Hematopoietic multipotent progenitor cell treated with erythropoietin and hydrocortisone succinate and interleukin-3 and kit ligand, for 8 days (in vitro differentiated cells): ENCODE data around the gene FBXO44.
A peak's percentile ranks its signal among the peaks of the same experiment; 100 is the strongest.

Experiments
- DNase-seq: peaks from one replicate; pipeline ENCODE4 v3.0.0-alpha.2; 2015

Gene FBXO44

GRCh38 chr1:11664336-11665065, 9.8 kb downstream of the FBXO44 start:
- peak; percentile 34 for DNase-seq

DNA sequence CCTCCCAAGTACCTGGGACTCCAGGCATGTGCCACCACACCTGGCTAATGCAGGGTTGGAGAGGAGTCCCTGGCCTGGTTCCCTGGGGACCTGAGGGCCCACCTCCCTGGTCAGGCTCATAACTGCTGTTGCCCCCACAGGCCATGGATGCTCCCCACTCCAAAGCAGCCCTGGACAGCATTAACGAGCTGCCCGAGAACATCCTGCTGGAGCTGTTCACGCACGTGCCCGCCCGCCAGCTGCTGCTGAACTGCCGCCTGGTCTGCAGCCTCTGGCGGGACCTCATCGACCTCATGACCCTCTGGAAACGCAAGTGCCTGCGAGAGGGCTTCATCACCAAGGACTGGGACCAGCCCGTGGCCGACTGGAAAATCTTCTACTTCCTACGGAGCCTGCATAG, 13.8 kb downstream of the FBXO44 start:
- no peak for DNase-seq

DNA sequence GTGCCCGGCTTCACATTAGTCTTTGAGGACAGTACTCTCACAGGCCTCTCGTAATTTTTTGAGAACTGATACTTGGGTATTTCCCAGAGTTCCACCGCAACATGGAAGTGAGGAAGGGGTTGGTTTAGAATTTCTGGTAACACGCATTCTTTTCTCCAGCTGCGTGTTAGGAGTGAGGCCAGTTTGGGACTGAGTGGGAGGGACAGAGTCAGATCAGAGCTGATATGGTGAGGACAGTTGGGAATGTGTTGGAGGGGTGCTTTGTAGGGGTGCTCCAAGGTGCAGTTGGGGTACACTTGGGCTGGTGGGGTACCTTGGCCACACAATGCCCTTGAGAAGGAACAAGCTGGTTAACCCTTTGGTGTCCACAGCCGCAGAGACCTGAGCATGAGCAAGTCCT, 16.1 kb downstream of the FBXO44 start:
- no peak for DNase-seq

DNA sequence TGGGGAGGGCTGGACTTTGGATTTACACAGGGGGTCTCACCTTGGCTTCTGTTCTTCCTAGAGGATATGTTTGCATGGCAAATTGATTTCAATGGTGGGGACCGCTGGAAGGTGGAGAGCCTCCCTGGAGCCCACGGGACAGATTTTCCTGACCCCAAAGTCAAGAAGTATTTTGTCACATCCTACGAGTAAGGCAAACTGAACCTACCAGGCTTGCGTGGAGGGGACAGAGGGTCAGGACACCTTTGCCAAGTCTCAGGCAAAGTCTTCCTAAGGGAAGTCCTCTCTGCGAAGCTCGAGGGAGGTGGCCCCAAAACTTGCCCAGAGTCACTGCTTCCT, 16.5 kb downstream of the FBXO44 start:
- no peak for DNase-seq

- DNase-seq, result no peak
Measured at GRCh38 chr1:11671544-11672286, 17.0 kb downstream of the FBXO44 start.

- no peak for DNase-seq
Measured at GRCh38 chr1:11673089-11673769, 18.6 kb downstream of the FBXO44 start.

DNA sequence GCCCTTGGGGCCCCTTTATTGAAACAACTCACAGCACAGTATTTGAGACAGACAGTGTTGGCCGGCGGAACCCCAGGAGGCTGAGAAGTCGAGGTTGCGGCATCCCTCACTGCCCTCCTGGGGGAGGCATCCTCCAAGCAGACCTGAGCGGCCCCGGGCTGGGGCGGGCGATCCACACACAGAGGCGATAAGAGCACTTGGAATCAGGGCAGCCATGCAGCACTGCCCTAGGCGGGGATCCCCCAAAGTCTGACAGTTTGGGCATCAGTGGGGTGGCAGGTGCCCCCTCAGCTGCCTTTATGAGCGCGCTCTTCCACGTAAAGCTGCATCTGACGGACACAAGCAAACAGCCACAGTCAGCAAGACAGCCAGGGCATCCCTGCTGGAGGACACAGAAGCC, 19.8 kb downstream of the FBXO44 start:
- DNase-seq, result no peak

GRCh38 chr1:11675325-11675724, 20.6 kb downstream of the FBXO44 start:
- no peak for DNase-seq

GRCh38 chr1:11676386-11677103, 21.9 kb downstream of the FBXO44 start:
- no peak for DNase-seq

- no peak for DNase-seq
Measured at GRCh38 chr1:11678442-11678841, 23.8 kb downstream of the FBXO44 start.

- DNase-seq, result no peak
Measured at GRCh38 chr1:11680270-11681070, 25.8 kb downstream of the FBXO44 start.

DNA sequence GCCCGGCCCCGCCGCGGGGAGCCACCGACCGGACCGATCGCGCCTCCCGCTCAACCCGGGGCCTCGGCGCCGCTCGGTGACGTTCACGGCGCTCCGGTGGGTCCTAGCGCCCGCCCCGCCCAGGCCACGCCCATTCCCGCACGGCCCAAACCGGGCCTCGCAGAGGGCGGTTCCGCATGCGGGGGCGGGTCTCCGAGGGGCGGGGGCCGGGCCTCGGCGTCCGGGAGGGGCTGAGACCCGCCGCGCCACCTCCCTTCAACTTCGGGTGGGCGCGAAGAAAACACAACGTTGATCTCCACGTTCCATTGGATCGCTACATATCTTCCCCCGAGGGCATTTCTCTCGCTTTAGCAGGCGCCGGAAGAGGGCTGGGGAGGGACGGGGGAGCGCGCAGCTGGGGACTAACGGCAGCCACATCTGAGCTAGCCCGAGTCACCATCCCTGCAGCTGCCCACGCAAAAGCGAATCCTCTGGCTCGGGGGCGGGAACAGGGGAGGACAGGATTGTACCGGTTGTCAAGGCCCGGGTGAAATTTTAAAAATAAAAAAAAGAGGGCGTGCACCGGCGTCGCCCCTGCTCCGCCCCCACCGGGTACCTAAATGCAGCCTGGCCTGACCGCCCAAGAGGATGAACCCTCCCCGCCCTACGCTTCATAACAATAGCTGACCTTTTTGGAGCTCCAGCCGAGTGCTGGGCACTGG, 26.5 kb downstream of the FBXO44 start, which contains the start of gene MAD2L2:
Gene MAD2L2, minus strand, starts transcription at position 78 of the 701 bp plus-strand sequence. CDS start 547 bp downstream, outside the sequence.
- peak; percentile 77 for DNase-seq

DNA sequence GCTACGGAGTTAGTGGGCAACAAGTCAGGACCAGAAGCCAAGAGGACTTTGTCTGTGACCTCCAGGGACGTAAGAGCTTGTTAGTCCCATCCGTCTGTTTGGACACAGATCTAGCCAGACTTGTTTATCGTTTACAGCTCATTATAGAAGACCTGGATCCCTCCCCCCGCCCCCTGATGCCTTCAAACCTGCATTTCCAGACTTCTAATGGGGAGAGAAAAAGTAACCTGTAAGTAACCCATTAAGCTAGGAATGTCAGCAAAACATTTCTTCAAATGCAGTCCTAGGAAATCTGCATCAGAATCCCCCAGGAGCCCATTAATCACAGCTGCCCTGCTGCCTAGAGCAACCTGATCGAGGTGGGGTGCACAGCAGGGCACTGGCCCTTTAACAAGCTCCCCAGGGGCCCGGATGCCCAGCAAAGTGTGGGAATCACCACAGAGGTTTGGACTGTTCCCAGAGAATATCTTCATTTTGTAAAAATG, 27.7 kb downstream of the FBXO44 start:
- DNase-seq, result no peak

DNA sequence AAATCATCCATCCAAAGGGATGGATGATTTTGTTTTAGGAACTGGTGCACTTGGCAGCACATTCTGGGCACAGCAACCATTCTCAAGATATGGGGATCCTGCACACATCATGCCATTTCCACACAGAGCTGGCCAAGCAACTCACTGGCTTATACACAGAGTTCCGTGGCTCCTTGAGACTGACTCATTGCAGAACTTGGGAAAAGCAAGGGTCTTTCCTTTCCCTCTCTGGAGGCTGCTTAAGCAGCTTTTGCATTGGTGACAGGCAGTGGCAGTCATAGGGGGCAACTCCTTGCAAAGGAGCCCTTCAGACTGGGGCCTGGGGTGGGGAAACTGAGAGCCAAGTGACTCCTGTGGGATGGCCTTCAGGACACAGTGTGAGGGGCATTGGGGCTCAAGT, 28.1 kb downstream of the FBXO44 start:
- DNase-seq, result no peak

DNA sequence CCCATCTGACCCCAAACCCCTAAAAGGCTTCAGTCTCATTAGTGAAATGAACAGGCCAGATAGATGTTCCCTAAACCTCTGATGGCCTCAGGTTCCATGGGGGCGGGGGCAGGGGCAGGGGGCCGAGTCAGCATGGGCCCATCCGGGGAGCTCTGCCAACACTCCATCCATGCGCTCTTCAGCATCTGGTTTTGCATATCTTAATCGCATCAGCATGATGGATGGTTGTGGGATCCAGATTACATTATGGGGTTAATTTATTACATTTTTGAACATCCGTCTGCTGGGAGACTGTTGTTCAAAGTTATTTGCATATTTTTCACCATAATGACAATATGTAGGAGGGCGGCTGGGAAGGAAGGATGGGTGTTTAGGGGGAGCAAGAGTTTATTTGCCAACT, 29.4 kb downstream of the FBXO44 start:
- no peak for DNase-seq

DNA sequence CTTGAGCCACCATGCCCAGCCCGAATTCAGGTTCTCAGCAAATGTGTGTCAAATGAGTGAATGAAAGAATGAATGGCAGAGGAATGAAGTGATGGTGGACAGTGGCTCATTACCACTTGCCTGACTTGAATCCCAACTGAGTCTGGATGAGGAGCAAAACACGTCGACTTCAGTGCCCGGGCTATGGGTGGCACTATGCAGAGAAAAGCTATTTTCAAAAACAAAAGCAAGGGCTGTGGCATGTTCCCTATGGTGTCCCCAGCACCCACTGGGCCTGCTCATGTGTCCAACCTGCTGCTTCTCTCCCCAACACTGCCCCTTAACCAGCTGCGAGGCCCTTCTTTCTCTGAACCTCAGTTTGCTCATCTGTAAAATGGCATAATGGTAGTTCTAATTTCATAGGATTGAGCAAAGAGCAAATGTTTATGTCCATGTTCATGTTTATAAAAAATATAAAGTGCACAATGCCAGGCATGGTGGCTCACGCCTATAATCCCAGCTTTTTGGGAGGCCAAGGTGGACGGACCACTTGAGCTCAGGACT, 30.6 kb downstream of the FBXO44 start:
- no peak for DNase-seq

- no peak for DNase-seq
Measured at GRCh38 chr1:11688506-11688905, 33.8 kb downstream of the FBXO44 start.

- DNase-seq, result no peak
Measured at GRCh38 chr1:11690397-11691301, 36.0 kb downstream of the FBXO44 start.

DNA sequence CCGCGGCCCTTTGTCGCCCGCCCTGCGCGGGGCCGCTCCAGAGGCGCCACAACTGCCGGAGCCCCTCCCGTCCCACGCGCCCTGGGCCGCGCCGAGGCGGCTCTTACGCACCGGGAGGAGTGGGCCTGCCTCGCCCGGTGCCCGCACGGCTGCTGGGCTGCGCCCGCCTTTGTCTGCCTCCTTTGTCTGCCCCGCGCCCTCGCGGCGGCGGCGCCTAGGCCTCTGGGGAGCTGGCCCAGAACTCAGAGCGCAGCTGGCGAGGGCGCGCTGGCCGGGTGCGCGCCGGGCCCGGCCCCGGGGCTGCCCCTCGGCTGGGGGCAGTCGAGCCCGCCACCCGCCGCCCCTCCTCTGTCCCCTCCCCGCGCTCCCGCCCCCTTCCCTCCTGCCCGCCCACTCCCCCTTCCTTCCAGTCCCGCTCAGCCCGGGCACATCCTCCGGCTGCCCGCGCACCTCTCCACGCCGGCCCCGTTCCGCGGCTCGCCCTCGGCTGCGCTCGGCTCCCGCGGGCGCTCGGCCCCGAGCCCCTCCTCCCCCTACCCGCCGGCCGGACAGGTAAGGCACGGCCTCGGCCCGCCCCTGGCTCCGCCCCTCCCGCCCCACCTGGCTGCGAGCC, 36.7 kb downstream of the FBXO44 start, which contains the start of gene DRAXIN:
Gene DRAXIN, plus strand, starts transcription at position 409 of the 613 bp plus-strand sequence. CDS start 14,549 bp downstream, outside the sequence.
- DNase-seq, result no peak
